ENCODE data around the gene TBC1D17.

GRCh38 chr19:49850487-49851342, 26.8 kb upstream of the TBC1D17 start, which contains the start of gene PTOV1:
- peak in 1 of 6 experiments; percentile 10 for TF ChIP-seq CTCF (IDR thresholded peaks at IDR 0.05)
- TF ChIP-seq POLR2A (IDR thresholded peaks at IDR 0.05), result peak; percentile 53 to 64

Measured in adrenal gland (tissue), 5 donors.